Stimulated activated CD4-positive, alpha-beta T cell treated with anti-CD3 and anti-CD28 coated beads, Interleukin-4, amount 100 ng/mL, for 24 hours (primary cell): ENCODE data around the gene FXYD6.

Source experiments
- DNase-seq: peaks from one replicate; pipeline ENCODE4 v3.0.0-alpha.2; 2020

The FXYD6 gene

DNA sequence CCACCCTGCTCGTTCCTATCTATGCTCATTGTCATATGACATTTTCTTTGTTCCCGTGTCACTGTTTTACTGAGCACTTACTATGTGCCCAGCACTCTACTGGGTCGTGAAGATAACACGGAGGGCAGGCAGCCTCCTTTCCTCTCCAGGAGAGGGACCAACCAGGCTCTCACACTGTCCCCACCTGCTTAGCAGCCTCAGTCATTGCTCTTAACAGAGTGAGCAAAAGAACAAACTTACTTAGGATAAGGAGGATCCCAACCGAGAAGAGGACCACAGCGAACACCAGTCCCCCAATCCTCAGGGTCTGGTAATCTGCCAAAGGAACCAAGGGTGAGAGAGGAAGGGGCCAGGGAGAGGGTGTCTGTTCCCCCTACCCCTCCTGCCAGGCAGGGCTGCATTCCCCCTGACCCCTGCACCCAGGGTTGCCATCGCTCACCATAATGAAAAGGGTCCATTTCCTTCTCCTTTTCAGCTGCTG is 34.9 kb downstream of the FXYD6 start:
- DNase-seq = no peak

GRCh38 chr11:117840881-117841550 is 35.4 kb downstream of the FXYD6 start:
- no peak for DNase-seq

GRCh38 chr11:117839936-117840813 is 36.3 kb downstream of the FXYD6 start:
- DNase-seq = no peak

- DNase-seq = no peak
Measured at GRCh38 chr11:117839380-117839881, 37.0 kb downstream of the FXYD6 start.

DNA sequence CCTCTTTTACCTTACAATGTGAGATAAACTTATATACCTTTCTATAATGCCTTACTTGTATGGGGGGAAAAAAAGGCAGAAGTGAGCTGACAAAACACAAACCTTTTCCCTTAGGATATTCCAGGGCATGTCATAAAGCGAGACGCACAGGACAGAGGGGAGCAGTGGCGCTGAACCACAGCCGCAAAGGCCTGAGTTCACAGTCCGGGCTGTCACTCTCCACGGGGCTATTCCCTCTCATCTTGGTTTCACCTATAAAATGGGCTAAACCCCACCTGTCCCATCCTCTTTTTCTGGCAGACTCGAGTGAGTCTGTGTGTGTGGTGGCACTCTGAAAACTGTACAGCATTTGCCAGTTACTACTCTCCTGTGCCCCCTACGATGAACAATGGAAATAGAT is 37.6 kb downstream of the FXYD6 start:
- DNase-seq = no peak

- DNase-seq = no peak
Measured at GRCh38 chr11:117837791-117838190, 38.7 kb downstream of the FXYD6 start.

DNA sequence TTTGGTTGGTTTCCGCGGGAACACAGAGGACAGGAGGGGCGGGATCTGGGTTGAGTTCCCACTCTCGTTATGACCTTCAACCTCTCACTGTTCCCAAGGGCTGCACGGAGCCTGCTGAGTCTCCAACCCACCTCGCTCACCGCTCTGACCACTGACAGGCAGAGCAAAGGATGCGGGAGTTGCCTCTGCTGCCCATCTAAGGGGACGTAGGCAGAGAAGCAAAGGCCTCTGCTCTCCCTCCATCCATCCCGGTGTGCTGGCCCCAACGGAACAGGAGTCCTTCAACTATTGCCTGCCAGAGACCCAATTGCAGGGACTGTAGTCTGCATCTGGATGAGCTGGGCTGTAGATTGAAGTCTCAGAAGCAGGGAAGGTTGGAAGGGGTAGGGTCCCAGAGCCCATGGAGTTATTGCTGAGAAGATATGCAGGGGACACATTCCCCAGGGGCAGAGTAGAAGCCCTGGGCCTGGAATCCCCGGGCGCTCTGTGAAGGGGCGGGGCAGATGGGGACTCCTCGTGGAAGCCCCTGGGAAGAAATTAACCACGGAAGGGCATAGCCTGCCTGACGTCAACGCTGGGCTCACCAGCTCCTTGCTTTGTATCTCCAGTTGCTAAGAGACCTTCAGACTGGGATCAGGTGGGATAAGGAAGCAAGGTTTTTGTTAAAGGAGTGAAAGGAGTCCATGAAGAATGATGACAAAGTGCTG is 39.2 kb downstream of the FXYD6 start:
- DNase-seq = no peak

- no peak for DNase-seq
Measured at GRCh38 chr11:117836077-117836960, 40.1 kb downstream of the FXYD6 start.

GRCh38 chr11:117835576-117835975 is 40.9 kb downstream of the FXYD6 start:
- no peak for DNase-seq

GRCh38 chr11:117834838-117835443 is 41.5 kb downstream of the FXYD6 start:
- no peak for DNase-seq

GRCh38 chr11:117834068-117834810 is 42.2 kb downstream of the FXYD6 start:
- no peak for DNase-seq

- DNase-seq = no peak
Measured at GRCh38 chr11:117833401-117833891, 43.0 kb downstream of the FXYD6 start.

GRCh38 chr11:117832511-117832910 is 43.9 kb downstream of the FXYD6 start:
- no peak for DNase-seq

DNA sequence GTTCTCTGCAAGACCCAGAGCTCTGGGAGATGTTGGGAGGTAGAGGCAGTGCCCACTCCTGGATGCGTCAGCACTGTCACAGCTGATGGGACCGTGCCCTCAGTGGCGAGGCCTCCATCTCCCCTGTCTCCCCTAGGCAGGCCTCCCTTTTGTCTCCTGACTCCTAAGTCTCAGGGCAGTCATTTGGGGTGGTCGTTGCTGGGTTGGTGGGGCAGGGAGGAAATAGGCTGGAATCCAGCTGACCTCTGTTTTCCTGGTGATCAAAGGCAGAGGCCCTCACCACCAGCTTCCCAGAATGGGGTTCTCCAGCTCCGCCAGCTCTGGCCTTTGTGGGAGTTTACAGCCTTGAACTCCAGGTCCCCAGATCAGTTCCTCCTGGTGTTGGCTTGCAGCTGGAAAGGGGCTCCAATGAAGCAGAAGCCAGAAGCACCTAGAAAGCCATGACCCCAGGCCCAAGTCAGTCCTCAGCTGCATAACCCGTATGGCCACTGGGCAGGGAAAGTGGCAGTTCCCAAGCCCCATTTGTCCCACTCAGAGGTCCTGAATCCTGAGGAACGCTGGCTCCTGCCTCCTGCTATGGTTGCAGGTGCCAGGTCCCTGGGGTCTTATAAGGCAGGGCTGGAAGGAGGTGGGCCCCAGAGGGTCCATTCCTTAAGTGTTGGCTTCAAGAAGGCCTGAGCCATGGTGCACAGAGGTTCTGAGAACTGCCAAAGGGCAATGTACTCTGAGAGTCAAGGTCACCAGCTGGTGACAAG is 44.6 kb downstream of the FXYD6 start:
- no peak for DNase-seq

DNA sequence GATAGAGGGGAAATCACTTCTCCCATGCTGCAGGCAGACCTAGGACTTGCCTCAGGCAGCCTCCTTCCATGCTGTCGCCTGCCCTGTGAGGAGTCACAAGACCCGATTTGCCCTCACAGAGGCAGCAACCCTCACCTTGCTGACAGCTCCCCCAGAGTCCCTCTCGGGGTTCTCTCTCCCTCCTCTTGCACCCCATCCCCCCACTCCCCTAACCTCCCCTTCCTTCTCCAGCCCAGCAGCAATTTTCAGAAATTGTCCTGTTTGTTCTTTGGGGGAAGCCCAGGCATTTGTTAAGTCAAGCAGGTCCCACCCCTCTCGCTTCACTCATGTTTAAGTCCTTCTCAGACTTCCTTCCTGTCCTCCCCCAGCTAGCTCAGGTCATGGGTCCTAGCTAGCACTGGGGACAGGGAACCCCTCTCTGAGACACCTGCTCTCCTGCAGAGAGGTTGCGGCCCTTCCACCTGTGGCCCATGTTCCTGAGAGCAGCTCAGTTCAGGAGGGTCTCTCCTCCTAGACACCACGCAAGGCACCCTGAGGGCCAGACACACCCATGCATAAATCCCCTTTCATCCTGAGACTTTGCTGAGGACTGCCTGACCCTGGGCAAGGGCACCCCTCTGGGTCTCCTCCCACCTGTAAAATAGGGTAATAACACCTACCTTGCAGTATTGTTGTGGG is 45.6 kb downstream of the FXYD6 start:
- DNase-seq = no peak

DNA sequence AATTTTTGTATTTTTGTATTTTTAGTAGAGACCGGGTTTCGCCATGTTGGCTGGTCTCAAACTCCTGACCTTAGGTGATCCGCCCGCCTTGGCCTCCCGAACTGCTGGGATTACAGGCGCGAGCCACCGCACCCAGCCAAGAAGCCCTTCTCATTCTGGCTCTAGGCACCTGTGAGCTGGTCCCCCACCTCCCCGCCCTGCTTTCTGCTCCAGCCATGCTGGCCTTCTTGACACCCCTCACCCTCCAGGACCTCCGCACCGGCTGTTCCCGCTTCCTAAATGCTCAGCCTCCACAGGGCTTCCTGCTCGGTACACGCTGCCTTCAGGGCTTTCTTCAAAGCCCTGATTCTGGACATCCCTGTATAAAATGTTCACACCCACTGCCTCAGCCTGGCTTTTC is 46.4 kb downstream of the FXYD6 start:
- no peak for DNase-seq

GRCh38 chr11:117829369-117829725 is 47.1 kb downstream of the FXYD6 start:
- no peak for DNase-seq

DNA sequence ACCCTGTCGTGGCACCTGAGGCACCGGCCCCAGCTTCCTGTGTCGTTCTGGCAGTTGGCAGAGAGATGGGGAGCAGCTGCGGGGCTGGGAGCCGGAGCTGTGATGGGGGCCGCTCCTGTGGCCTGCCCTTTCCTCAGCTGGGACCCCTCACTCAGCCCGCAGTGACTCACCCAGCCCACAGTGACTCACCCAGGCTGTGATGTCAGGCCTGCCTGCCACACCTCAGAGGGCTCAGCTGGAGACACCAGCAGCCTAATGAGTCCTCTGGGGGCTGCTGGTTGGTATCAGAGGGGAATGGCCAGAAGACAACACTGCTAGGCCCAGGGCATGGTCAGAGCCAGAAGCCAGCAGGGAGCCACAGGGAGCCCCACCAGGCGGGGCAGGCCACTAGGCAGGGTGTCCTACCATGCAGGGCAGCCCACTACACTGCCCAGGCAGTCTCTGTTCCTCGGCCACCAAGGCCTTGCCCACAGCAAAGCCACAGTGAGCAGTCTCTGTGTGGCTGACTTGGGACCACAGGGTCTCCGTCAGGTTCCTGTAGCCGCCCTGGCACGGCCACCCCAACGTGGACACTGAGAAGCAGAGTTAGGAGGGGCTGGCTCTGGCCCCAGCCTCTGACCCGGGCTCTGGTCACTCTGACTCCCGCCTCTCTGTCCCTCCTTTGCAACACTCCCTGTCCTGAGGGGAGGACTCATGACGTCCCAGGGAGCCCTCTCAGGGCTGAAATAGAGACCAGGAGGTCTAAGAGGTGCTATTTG is 47.7 kb downstream of the FXYD6 start:
- peak; percentile 84 for DNase-seq
